ENCODE data around the gene KIT.

The KIT gene

GRCh38 chr4:54779476-54780148 is 121.9 kb downstream of the KIT start:
- no peak for TF ChIP-seq CTCF (IDR thresholded peaks at IDR 0.05; ENCODE audit: low read depth, low read length)
- Histone ChIP-seq H3K27me3 (no peaks in the 10 kb centered on the region), H3K4me3 (ENCODE audit: low read depth, low read length) (no peak overlapping the region), H3K36me3 (no peaks in the 10 kb centered on the region), H3K4me1 (no peaks in the 10 kb centered on the region), H3K9me3 (no peaks in the 10 kb centered on the region)
- DNase-seq, result no peak

DNA sequence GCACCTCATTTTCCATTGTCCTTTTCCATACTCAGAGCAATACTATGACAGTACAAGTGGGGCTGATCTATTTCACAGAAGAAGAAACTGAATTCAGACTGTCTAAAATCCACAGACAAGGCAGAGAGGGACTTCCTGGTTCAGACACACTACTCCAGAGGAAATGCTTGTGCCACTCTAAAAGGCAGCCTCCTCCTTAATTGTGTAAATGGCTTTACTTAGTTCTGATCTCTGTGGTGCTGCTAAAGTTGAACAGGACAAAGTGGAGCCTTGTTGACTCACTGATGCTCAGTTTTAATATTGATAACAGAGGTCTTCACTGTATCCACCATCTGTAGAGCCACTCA is 122.4 kb downstream of the KIT start:
- Histone ChIP-seq H3K27me3 (no peaks in the 10 kb centered on the region), H3K4me3 (ENCODE audit: low read depth, low read length) (no peak overlapping the region), H3K4me1 (no peaks in the 10 kb centered on the region), H3K36me3 (no peaks in the 10 kb centered on the region), H3K9me3 (no peaks in the 10 kb centered on the region)
- TF ChIP-seq CTCF (IDR thresholded peaks at IDR 0.05; ENCODE audit: low read depth, low read length), result no peak
- no peak for DNase-seq

DNA sequence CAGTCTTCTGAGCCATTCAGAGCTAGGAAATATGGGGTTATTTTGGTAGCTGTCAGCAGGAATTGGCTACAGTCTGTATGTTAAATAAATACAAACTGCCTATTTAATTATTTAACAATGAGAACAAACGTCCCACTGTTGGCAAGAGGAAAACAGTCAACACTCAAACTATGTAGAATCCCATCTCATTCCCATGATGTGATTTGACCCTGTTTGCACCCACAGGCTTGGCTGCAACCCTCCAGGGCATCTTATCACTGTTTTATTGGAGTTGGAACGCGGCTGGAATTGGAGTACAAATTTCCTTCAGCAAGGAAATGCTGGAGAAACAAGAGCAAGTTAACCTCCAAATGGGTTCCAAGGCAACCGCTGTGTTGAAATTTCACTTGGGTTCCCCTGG is 124.0 kb downstream of the KIT start:
- Histone ChIP-seq H3K4me1 (no peaks in the 10 kb centered on the region), H3K4me3 (ENCODE audit: low read depth, low read length) (no peak overlapping the region), H3K9me3 (no peaks in the 10 kb centered on the region), H3K36me3 (no peaks in the 10 kb centered on the region), H3K27me3 (no peaks in the 10 kb centered on the region)
- TF ChIP-seq CTCF (IDR thresholded peaks at IDR 0.05; ENCODE audit: low read depth, low read length), result no peak
- DNase-seq, result no peak

DNA sequence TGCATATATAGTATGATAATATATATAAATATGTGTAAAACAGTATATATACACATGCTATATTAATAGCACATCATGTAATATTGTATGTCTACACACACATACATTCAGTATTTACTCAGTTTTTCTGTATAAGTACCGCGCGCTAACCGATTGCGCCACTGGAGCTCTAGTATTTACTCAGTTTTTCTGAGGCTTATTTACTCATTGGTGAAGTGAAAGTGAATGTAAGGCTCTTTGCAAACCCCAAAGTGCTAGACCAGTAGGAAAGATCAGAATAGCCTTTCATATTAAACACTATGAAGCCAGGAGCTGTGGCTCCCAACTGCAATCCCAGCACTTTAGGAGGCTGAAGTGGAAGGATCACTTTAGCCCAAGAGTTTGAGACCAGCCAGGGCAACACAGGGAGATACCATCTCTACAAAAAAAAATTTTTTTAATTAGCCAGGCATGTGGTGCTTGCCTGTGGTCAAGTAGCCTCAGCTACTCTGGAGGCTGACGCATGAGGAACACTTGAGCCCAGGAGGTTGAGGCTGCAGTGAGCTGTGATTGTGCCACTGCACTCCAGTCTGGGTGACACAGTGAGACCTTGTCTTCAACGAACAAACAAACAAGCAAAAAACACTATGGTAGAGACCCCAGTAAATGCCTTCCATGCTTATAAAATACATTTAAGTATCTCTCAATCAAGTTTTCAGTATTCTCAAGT is 125.8 kb downstream of the KIT start:
- H3K4me3 ChIP-seq (ENCODE audit: low read depth, low read length), result no peak overlapping the region
- no peak for DNase-seq
- no peak for TF ChIP-seq CTCF (IDR thresholded peaks at IDR 0.05; ENCODE audit: low read depth, low read length)

GRCh38 chr4:54784161-54784671 is 126.5 kb downstream of the KIT start:
- no peak for DNase-seq

More for the DNA sequence above, 125.8 kb downstream of the KIT start:
- Histone ChIP-seq H3K9me3 (no peaks in the 10 kb centered on the region), H3K36me3 (no peaks in the 10 kb centered on the region), H3K4me1 (no peaks in the 10 kb centered on the region), H3K27me3 (no peaks in the 10 kb centered on the region)

More at GRCh38 chr4:54784161-54784671, 126.5 kb downstream of the KIT start:
- no peaks in the 10 kb centered on the region for H3K4me1 ChIP-seq
- no peaks in the 10 kb centered on the region for H3K9me3 ChIP-seq
- no peaks in the 10 kb centered on the region for H3K36me3 ChIP-seq
- no peaks in the 10 kb centered on the region for H3K27me3 ChIP-seq
- TF ChIP-seq CTCF (IDR thresholded peaks at IDR 0.05; ENCODE audit: low read depth, low read length), result no peak
- H3K4me3 ChIP-seq (ENCODE audit: low read depth, low read length), result no peak overlapping the region

All from BE2C (cell line).